ENCODE results near the gene CCDC81.

Gene CCDC81

GRCh38 chr11:86468169-86468568, 93.5 kb downstream of the CCDC81 start:
- DNase-seq (ENCODE audit: low read depth), result no peak

- no peak for DNase-seq (ENCODE audit: low read depth)
These were observed 95.1 kb downstream of the CCDC81 start for GRCh38 chr11:86469491-86470388.
